Measurements from ENCODE around the gene TPSD1.

- TF ChIP-seq CTCF (IDR thresholded peaks at IDR 0.05; ENCODE audit: insufficient read depth, low read length, poor library complexity, severe bottlenecking), result no peak
- no peak for TF ChIP-seq EZH2phosphoT487 (conservative IDR thresholded peaks at IDR 0.05; ENCODE audit: low read length)
Observed at GRCh38 chr16:1278477-1278876, 22.6 kb downstream of the TPSD1 start.

Data from SU-DHL-6 (cell line).